Measurements from ENCODE around the gene TADA1.
"Not testable (repeated sequence)": the region's sequence is repeated elsewhere in the genome, so short reads cannot be mapped to it uniquely, and the experiment has no call there.

TADA1 gene

GRCh38 chr1:166888373-166889111, 12.5 kb upstream of the TADA1 start:
- no peak for DNase-seq

GRCh38 chr1:166884971-166885370, 8.9 kb upstream of the TADA1 start:
- DNase-seq, result no peak

- DNase-seq, result peak; percentile 54
These were observed 8.1 kb upstream of the TADA1 start for GRCh38 chr1:166884040-166884642.

GRCh38 chr1:166882893-166883292, 6.8 kb upstream of the TADA1 start:
- DNase-seq, result no peak

- DNase-seq, result not testable (repeated sequence)
These were observed 2.3 kb upstream of the TADA1 start for GRCh38 chr1:166878173-166878917.

GRCh38 chr1:166876540-166876838, 425 bp upstream of the TADA1 start:
- no peak for DNase-seq

GRCh38 chr1:166875302-166875733, 746 bp downstream of the TADA1 start:
- DNase-seq, result no peak

GRCh38 chr1:166874464-166874863, 1.6 kb downstream of the TADA1 start:
- no peak for DNase-seq

GRCh38 chr1:166870584-166870983, 5.5 kb downstream of the TADA1 start:
- DNase-seq, result no peak

GRCh38 chr1:166869318-166870099, 6.6 kb downstream of the TADA1 start:
- DNase-seq, result no peak

- no peak for DNase-seq
These were observed 7.4 kb downstream of the TADA1 start for GRCh38 chr1:166868639-166869038.

- no peak for DNase-seq
These were observed 10.1 kb downstream of the TADA1 start for GRCh38 chr1:166865926-166866325.

- DNase-seq, result no peak
These were observed 16.5 kb downstream of the TADA1 start for GRCh38 chr1:166859597-166859996.

- DNase-seq, result no peak
These were observed 17.2 kb downstream of the TADA1 start for GRCh38 chr1:166858726-166859419.

- no peak for DNase-seq
These were observed 18.1 kb downstream of the TADA1 start for GRCh38 chr1:166857995-166858394.

- no peak for DNase-seq
These were observed 20.5 kb downstream of the TADA1 start for GRCh38 chr1:166855558-166855957.

- no peak for DNase-seq
These were observed 23.1 kb downstream of the TADA1 start for GRCh38 chr1:166852918-166853317.

GRCh38 chr1:166849135-166849534, 26.9 kb downstream of the TADA1 start:
- DNase-seq, result no peak

GRCh38 chr1:166848193-166848592, 27.9 kb downstream of the TADA1 start:
- no peak for DNase-seq

GRCh38 chr1:166844791-166845190, 31.3 kb downstream of the TADA1 start:
- DNase-seq, result no peak

GRCh38 chr1:166843769-166844596, 32.1 kb downstream of the TADA1 start:
- DNase-seq, result no peak

- DNase-seq, result no peak
These were observed 32.7 kb downstream of the TADA1 start for GRCh38 chr1:166843322-166843721.
